GM21619 (cell line): ENCODE data around the gene AKTIP.
A peak's percentile ranks its signal among the peaks of the same experiment; 100 is the strongest.
"Not testable (repeated sequence)": the region's sequence is repeated elsewhere in the genome, so short reads cannot be mapped to it uniquely, and the experiment has no call there.

Experiments
- ATAC-seq: cut with Tn5 transposase; IDR thresholded peaks from one replicate; pipeline ENCODE4 v1.9.1; 2021; ENCODE audit not compliant: unreplicated experiment

The AKTIP gene

DNA sequence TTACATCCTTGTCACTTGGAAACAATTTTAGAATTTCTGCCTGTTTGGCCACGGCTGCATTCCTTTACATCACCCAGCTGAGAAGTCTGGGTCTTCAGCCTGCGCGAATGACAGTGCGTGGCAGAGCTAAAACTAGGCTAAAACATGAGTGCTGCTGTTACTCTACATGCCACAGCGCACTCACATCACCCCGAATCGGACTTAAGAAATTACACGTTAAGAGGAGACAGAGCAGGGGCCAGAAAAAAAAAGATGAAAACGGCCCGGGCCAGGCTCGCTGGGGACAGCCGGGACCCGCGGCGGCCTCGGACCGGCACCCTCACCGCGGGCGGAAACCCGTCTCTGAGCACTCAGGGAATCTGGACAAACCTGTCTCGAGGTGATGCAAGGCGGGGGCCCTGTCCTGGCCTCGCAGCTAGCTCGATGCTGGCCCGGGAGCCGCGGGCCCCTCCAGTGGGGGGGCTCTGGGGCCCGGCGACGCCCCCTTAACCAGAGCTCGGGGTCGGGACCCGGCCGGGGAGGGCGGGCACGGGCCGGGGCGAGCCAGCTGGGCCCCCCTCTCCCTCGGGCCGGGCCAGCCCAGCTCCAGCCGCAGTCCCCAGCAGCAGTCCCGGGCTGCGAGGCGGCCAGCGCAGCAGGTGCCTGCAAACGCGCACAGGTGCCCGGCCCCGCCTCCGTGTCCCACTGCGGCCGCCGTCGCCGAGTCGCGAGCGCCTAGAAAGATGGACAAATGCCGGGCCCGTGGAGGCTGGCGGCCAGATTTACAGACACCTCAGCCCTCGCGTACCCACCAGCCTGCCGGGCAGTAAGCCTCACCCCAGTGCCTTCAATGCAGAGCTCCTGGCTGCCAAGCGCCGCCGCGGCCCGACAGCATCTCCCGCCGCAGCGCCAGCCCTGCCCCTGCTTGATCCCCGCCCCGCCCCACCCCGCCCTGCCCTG is at the start of gene AKTIP:
Gene AKTIP (minus strand): TSS at position 879 of the 939 bp plus-strand sequence. CDS start 2,950 bp downstream, outside the sequence.
- peak; percentile 19 for ATAC-seq

- peak; percentile 82 for ATAC-seq
These were observed 47.1 kb upstream of the AKTIP start for GRCh38 chr16:53549970-53550690.

DNA sequence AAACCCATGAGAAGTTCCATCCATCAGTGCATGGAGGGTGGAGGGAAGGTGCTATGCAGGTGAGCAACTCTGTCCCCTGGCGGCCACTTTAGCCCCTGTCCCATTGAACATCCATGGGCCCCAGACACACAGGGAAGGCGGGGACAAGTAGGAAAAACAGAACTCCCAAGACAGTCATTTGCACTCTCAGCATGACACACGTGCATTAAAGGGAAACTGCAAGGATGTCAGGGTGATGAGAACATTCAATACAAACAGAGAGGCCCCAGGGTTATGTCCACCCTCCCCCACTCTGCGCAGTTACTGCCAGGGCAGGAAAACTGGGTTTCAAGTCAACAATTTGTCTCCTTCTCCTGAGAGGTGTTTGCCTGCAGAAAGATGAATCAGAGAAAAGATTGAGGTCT is 44.0 kb upstream of the AKTIP start:
- no peak for ATAC-seq

GRCh38 chr16:53545433-53545832 is 42.4 kb upstream of the AKTIP start:
- no peak for ATAC-seq

DNA sequence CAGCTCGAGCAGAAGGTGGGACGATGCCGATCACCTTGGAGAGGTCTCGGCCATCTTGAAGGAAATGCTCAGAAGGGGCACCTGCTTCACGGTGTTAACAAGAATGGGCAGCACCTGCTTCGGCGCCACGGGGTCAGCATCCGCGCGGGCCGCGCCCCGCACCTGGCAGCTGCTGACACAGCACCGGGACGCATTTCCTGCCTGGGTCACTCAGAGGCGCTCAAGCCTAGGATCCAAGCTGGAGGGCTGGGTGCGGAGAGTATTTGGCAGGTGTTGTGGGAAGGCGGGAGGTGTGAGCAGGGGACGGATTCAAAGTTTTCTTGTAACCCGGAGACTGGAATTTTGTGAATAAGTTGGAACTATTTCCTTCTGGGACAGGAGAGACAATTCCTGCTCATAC is 39.3 kb upstream of the AKTIP start:
- no peak for ATAC-seq

DNA sequence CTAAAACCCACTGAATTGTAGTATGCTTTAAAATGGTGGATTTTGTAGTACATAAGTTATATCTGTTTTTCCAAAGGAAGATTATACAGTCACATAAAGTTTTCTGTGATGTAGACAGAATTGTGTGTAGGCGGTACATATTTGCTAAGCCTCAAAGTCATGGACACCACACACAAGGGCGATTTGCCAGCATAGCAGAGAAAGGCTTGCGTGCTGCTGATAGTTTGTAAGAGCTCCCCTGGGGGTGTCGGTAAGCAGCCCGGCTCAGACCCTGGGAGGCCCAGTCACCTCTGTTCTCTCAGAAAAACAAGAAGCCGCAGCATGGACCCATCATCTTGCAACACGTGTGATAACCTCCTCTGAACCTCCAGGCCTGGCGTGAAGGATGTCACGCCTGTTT is 38.3 kb upstream of the AKTIP start:
- ATAC-seq, result no peak

DNA sequence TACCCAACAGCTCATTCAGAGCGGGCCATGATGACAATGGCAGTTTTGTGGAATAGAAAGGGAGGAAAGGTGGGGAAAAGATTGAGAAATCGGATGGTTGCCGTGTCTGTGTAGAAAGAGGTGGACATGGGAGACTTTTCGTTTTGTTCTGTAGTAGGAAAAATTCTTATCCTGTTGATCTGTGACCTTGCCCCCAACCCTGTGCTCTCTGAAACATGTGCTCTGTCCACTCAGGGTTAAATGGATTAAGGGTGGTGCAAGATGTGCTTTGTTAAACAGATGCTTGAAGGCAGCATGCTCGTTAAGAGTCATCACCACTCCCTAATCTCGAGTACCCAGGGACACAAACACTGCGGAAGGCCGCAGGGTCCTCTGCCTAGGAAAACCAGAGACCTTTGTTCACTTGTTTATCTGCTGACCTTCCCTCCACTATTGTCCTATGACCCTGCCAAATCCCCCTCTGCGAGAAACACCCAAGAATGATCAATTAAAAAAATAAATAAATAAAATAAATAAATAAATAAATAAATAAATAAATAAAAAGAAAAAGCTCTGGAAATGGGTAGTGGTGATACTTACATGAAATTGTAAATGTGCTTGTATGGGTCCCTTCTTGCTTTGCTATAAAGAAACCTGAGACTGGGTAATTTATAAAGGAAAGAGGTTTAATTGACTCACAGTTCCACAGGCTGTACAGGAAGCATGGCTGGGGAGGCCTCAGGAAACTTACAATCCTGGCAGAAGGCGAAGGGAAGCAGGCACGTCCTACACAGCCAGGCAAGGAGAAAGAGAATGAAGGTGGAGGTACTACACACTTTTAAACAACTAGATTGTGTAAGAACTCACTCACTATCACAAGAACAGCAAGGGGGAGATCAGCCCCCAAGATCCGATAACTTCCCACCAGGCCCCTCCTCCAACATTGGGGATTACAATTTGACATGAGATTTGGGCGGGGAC is 37.0 kb upstream of the AKTIP start:
- not testable (repeated sequence) for ATAC-seq

DNA sequence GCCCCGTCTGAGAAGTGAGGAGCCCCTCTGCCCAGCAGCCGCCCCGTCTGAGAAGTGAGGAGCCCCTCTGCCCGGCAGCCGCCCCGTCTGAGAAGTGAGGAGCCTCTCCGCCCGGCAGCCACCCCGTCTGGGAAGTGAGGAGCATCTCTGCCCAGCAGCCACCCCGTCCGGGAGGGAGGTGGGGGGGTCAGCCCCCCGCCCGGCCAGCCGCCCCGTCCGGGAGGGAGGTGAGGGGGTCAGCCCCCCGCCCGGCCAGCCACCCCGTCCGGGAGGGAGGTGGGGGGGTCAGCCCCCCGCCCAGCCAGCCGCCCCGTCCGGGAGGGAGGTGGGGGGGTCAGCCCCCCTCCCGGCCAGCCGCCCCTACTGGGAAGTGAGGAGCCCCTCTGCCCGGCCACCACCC is 36.3 kb upstream of the AKTIP start:
- ATAC-seq, result not testable (repeated sequence)

DNA sequence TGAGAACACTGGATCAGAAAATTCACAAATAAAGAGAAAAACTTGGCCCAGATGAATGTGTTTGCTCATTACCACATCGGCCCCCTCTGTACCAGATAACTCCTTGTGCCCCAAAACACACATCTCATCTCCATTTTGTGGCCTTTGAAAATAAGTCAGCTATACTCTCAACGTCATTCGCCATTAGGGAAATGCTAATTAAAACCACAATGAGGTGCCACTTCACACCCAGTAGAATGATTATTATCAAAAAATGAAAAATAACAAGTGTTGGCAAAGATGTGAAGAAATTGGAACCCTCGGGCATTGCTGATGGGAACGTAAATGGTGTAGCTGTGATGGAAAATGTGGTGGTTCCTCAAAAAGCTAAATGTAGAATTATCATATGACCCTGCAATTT is 34.6 kb upstream of the AKTIP start:
- no peak for ATAC-seq

DNA sequence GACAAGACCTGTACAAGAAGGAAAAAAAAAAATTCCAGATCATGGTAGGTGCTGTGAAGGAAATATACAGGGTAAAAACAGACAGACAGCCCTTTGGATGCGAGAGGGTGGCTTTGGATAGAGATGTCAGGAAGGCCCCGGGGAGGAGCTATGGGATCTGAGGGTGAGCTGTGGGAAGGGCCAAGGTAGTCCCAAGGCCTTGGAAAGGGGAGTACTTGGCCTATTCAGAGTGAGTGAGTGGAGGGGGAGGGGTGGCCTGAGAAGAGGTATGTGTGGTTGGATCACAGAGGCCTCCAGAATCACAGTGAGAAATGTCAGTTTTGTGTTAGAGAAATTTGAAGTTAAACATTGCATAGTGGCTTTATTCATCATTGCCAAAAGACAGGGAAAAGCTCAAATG is 31.2 kb upstream of the AKTIP start:
- no peak for ATAC-seq

DNA sequence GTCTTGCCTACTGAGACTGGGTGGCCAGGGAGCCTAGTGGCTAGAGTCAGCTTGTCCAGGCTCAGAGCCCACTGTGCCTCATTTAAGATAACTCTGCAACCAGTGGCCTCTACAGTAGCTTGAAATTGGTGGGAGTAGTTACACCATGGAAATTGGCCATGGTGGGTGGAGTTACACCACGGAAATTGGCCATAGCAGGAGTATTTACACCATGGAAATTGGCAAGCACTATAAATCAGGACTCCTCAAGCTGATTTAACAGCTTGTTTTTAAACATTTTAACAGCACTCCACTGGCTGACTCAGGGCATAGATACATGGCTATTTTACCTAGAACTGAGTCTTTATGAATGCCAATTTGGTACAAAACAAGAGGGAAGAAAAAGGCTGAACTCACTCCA is 27.7 kb upstream of the AKTIP start:
- no peak for ATAC-seq

- ATAC-seq, result no peak
These were observed 27.0 kb upstream of the AKTIP start for GRCh38 chr16:53530046-53530445.

GRCh38 chr16:53529513-53529912 is 26.5 kb upstream of the AKTIP start:
- ATAC-seq, result no peak

DNA sequence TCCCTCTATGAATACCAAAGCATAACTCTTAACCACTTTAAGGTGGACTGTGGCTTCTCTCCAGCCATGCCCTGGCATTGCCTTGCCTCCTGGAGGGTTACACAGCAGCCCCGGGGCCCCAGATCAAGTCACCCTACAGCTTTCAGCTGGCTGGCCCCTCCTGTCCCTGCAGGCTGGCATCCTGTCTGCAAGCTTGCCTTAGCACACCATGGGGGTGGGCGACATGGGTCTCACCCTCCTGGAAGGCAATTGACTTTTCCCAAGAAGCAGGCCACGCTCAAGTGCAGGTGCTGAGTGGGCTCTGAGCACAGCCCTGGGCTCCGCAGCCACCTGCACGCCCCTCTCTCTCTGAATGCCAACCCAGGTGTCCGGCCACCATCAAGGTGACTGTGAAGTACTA is 25.8 kb upstream of the AKTIP start:
- no peak for ATAC-seq

DNA sequence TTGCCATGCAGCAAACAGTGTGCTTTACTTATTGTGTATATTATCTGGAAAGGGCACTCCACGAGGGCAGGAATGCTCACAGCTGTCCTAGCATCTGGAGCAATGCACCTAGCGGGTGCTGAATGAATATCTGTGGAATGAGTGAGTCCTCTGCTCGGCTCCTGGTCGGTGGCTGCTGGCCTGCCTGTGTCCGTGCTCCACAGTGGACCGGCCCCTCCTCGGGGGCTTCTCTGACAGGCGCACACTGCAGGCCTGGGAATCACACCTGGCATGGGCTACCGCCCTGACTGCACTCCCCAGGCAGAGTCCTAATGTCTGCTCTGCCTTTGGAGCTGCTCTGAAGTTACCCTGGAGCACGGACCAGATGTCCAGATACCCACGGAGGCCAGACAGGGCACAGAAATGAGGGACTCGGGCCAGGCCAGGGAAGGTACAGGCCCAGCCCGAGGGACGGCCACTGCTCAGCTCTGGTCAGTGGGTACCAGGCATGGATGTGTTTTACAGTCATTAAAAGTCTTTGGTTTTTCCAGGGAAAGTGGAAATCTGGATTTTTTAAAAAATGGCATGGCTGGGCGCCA is 21.1 kb upstream of the AKTIP start:
- no peak for ATAC-seq

- ATAC-seq, result no peak
These were observed 20.3 kb upstream of the AKTIP start for GRCh38 chr16:53523126-53523804.

DNA sequence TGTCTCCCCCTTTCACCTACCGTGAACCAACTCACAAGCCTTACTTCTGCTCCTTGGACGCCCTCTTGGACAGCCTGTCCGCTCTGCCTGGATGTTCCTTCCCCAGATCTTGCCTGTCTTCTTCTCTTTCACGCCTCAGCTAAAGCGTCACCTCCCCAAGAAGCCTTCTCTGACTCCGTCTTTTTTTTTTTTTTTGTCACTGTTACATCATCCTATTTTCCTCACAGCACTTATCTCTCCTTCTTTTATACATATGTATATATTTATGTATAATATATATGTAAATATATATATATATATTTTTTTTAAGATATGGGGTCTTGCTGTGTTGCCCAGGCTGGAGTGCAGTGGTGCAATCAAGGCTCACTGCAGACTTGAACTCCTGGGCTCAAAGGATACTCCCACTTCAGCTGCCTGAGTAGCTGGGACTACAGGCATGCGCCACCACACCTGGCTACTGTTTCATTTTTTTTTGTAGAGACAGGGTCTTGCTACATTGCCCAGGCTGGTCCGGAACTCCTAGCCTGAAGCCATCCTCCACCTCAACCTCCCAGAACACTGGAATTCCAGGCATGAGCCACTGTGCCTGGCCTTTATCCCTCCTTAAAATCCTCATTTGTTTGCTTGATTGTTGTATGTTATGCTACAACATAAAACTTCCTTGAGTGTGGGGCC is 16.5 kb upstream of the AKTIP start:
- no peak for ATAC-seq

- peak; percentile 94 for ATAC-seq
These were observed 15.8 kb upstream of the AKTIP start for GRCh38 chr16:53518550-53519416.

DNA sequence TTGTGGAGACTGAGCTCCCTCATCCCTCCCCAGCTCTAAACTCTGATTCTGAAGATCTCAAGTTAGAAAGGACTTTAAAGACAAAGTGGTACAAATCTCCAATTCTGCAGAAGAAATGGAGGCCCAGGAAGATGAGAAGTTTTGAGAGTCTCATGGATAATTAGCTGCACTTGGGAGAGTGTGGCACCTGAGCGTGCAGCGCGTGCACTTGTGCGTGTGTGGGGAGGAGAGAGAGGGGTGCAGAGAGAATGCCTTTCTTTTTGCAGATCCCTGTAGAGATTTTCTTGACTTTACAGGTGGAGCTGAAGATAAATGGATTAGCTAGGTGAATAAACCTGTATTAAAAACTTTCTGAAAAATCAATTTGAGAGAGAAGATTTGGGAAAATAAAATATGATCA is 14.8 kb upstream of the AKTIP start:
- ATAC-seq, result no peak
